ENCODE measurements around the gene TMEM130.

The TMEM130 gene

GRCh38 chr7:98827258-98827657 is 42.6 kb downstream of the TMEM130 start:
- no peak for TF ChIP-seq CTCF (IDR thresholded peaks at IDR 0.05; ENCODE audit: borderline replicate concordance, insufficient read depth, low read depth, low read length)
- no peak overlapping the region for H3K4me3 ChIP-seq (ENCODE audit: low read depth, low read length)

DNA sequence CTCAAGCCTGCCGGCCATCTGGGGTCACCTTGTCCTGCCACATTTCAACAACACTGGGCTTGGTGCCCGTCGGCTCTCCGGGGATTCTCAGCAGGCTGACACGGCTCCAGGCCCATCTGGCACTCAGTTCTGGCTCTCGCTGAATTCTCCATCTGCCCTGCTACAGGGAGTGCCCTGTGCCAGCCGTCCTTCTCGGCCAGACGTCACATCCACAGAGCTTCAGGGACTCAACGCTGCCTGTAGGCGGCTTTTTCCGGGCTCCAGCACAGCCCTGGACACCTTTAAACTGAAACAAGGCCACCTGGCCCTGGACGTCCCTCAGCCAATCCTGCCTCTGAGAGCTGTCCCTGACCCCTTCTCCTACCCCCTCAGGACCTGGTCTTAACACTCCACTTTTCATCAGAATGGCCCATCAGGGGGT is 43.0 kb downstream of the TMEM130 start:
- no peak for TF ChIP-seq CTCF (IDR thresholded peaks at IDR 0.05; ENCODE audit: borderline replicate concordance, insufficient read depth, low read depth, low read length)
- no peak overlapping the region for H3K4me3 ChIP-seq (ENCODE audit: low read depth, low read length)

DNA sequence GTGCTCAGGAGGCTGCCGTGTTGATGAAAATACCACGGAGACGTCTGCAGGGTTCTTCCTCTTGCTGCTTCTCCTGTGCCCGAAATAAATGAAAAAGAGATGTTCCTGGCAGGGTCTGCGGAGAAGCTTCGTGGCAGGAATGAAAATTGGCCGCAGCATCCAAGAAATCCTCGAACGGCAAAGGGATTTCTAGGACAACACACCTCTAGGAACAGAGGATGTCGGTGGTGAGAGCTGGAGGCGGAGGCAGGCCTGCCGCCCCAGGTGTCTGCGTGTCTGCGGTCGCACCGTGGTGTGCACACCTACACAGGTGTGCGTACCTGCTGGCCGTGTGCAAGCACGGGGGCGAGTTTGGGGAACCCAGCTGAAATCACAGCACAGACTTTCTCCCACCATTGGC is 43.4 kb downstream of the TMEM130 start:
- no peak for TF ChIP-seq CTCF (IDR thresholded peaks at IDR 0.05; ENCODE audit: borderline replicate concordance, insufficient read depth, low read depth, low read length)

GRCh38 chr7:98823226-98823625 is 46.6 kb downstream of the TMEM130 start:
- no peak overlapping the region for H3K4me3 ChIP-seq (ENCODE audit: low read depth, low read length)
- no peak for TF ChIP-seq CTCF (IDR thresholded peaks at IDR 0.05; ENCODE audit: borderline replicate concordance, insufficient read depth, low read depth, low read length)

More for the DNA sequence above, 43.4 kb downstream of the TMEM130 start:
- H3K4me3 ChIP-seq (ENCODE audit: low read depth, low read length) = no peak overlapping the region

- no peak for TF ChIP-seq CTCF (IDR thresholded peaks at IDR 0.05; ENCODE audit: borderline replicate concordance, insufficient read depth, low read depth, low read length)
- no peak overlapping the region for H3K4me3 ChIP-seq (ENCODE audit: low read depth, low read length)
These were observed 48.5 kb downstream of the TMEM130 start for GRCh38 chr7:98821348-98821747.

DNA sequence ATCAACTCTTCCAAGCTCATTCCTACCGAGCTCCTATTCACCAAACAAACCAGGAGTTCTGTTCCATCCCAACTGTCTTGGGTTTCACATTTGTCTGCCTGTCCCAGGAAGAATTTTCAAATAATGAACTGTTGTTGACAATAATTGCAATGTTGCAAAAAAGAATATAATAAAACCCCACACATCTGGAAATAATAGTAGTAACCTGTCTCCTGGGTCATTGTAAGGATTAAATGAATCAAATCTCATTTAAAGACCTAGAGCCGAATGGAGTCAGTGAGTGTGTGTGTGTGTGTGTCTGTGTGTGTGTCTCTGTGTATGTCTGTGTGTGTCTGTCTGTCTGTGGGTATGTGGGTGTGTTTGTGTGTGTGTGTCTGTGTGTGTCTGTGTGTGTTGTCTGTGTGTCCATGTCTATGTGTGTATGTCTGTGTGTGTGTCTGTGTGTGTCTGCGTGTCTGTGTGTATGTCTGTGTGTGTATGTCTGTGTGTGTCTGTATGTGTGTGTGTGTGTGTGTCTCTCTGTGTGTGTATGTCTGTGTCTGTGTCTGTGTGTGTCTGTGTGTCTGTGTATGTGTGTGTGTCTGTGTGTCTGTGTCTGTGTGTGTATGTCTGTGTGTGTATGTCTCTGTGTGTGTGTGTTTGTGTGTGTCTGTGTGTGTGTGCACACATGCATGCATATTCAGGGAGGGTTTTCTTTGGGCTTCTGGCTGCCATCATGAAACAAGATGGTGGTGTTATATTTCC is 52.7 kb downstream of the TMEM130 start:
- no peak for TF ChIP-seq CTCF (IDR thresholded peaks at IDR 0.05; ENCODE audit: borderline replicate concordance, insufficient read depth, low read depth, low read length)
- H3K4me3 ChIP-seq (ENCODE audit: low read depth, low read length) = no peak overlapping the region

DNA sequence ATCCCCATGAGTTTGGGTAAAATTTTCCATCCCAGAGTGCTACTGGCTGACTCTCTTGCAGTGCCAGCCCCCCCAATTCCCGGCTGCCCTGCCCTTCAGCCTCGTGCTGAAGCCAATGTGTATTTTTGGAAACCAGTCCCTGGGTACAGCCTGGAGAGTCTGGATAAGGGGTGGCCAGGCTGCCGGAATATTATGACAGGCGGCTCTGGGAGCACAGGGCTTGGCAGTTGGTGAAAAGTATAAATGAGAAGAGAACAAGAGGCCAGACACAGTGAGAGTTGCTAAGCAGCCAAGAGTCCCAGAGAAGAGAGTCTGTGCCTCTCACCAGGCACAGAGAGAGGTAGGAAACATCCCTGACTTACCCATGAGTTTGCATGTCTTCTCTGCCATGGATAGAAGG is 53.6 kb downstream of the TMEM130 start:
- no peak overlapping the region for H3K4me3 ChIP-seq (ENCODE audit: low read depth, low read length)
- TF ChIP-seq CTCF (IDR thresholded peaks at IDR 0.05; ENCODE audit: borderline replicate concordance, insufficient read depth, low read depth, low read length) = no peak

Measured in GM12875 (cell line).